Activated T-cell treated with anti-CD3 and anti-CD28 coated beads, Interleukin-2, amount 50 U/mL, for 24 hours (primary cell): Measurements from ENCODE around the gene CCRL2.

Experiments used
- DNase-seq: peaks from one replicate; pipeline ENCODE4 v3.0.0-alpha.2; 2020
- H3K27ac Mint-ChIP-seq: 2 replicates; pipeline ENCODE4 v1.8.0; 2020; ENCODE audit warnings: mild to moderate bottlenecking, mixed read lengths
- H3K27me3 Mint-ChIP-seq: 2 replicates; pipeline ENCODE4 v1.8.0; 2020; ENCODE audit warnings: mixed read lengths
- H3K36me3 Mint-ChIP-seq: 2 replicates; pipeline ENCODE4 v1.8.0; 2020; ENCODE audit warnings: low read depth, mixed read lengths
- H3K4me1 Mint-ChIP-seq: 2 replicates; pipeline ENCODE4 v1.8.0; 2020; ENCODE audit warnings: low read depth, mixed read lengths
- H3K4me3 Mint-ChIP-seq: 2 replicates; pipeline ENCODE4 v1.8.0; 2020; ENCODE audit warnings: mild to moderate bottlenecking, moderate library complexity, mixed read lengths
- H3K9me3 Mint-ChIP-seq: 2 replicates; pipeline ENCODE4 v1.8.0; 2020; ENCODE audit warnings: mixed read lengths

Gene CCRL2

DNA sequence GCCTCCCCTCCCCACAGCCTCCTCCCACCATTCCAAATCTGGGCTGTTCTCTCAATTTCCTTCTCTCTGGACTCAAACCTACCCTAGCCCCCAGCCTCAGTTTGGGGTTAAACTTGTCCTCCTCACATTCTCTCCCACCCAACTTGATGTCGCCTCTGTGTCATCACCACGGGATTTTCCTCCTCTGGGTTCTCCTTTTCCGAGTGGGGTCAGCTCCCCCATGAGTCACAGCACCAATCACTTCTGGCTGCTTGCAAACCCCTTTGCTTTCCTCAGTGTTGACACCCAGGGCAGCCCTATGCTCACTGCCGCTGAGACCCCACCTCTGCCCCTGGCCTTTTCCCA, 644 bp upstream of the CCRL2 start:
- Mint-ChIP-seq H3K27ac (peak overlapping the region; percentile 91), H3K27me3 (peaks cover 4% of the 10 kb centered on the region), H3K4me3 (no peak overlapping the region), H3K36me3 (no peaks in the 10 kb centered on the region), H3K9me3 (peaks cover 4% of the 10 kb centered on the region), H3K4me1 (peaks cover 34% of the 10 kb centered on the region)
- DNase-seq: no peak

DNA sequence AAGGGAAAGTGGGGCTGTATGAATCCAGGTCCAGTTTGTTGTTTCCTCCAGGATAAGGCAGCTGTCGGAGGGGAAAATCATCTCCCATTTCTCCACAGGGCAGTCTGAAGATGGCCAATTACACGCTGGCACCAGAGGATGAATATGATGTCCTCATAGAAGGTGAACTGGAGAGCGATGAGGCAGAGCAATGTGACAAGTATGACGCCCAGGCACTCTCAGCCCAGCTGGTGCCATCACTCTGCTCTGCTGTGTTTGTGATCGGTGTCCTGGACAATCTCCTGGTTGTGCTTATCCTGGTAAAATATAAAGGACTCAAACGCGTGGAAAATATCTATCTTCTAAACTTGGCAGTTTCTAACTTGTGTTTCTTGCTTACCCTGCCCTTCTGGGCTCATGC, 911 bp downstream of the CCRL2 start:
- H3K4me3 Mint-ChIP-seq: peak overlapping the region; percentile 77
- peak overlapping the region; percentile 61 for H3K27ac Mint-ChIP-seq
- no peak for DNase-seq
- peaks cover 34% of the 10 kb centered on the region for H3K4me1 Mint-ChIP-seq
- peaks cover under 1% of the 10 kb centered on the region for H3K27me3 Mint-ChIP-seq
- no peaks in the 10 kb centered on the region for H3K36me3 Mint-ChIP-seq
- peaks cover 1% of the 10 kb centered on the region for H3K9me3 Mint-ChIP-seq

- Mint-ChIP-seq H3K27me3 (no peaks in the 10 kb centered on the region), H3K9me3 (no peaks in the 10 kb centered on the region), H3K36me3 (no peaks in the 10 kb centered on the region), H3K4me1 (peaks cover 34% of the 10 kb centered on the region), H3K27ac (no peak overlapping the region), H3K4me3 (no peak overlapping the region)
- DNase-seq: no peak
These were observed 1.8 kb downstream of the CCRL2 start for GRCh38 chr3:46408853-46409252.

DNA sequence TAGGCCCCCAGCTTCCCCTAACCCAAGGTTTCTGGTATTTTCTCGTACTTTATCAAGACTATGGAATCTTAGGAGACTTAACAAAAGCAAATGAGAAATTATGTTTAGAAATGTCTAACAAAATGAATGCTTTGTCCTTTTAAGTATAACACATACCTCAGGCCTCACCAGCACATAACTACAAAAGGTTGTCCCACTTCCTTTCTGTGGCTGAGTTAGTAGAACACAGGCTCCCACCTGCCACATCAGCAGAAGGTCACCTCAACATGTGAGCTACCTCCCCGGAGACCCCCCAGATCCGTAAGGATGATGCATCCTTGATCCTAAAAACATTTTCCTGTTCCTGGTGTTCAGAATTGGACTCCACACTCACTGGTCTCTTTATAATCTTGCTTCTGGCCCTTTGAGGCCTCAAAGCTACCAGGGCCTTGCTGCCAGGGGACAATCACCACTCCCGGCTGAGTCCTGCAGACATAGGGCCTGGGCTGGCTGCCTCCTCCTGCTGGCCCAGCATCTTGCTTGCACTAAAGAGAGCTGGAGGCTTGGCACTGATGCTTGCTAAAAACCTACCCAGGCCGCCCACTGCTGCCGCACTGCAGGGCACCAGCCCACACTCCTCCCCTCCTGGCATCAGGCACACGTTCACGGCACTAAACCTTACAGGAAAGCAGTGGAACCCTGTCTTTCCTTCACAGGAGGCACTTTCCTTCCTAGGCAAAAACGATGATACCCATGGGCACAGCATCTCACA, 2.9 kb downstream of the CCRL2 start:
- no peak overlapping the region for H3K27ac Mint-ChIP-seq
- DNase-seq: no peak
- no peaks in the 10 kb centered on the region for H3K9me3 Mint-ChIP-seq
- no peak overlapping the region for H3K4me3 Mint-ChIP-seq
- peaks cover 34% of the 10 kb centered on the region for H3K4me1 Mint-ChIP-seq
- H3K36me3 Mint-ChIP-seq: no peaks in the 10 kb centered on the region
- no peaks in the 10 kb centered on the region for H3K27me3 Mint-ChIP-seq

DNA sequence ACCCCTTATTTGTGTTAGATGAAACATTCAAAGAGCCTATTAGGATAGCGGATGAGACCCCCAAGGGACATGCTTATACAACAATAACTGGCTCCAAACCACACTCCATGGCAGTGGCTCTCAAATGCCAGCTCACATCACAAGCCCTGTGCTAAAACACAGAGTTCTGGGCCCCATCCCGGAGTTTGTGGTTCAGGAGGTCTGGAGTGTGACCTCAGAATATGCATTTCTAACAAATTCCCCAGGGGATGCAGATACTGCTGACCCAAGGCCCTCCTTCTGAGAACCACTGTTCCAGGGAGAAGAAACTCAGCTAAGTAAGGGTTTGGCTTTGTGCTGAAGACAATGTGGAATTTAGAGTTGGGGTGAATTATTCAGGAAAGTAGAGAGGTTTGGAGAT, 3.6 kb downstream of the CCRL2 start:
- DNase-seq: no peak
- Mint-ChIP-seq H3K9me3 (no peaks in the 10 kb centered on the region), H3K27me3 (no peaks in the 10 kb centered on the region), H3K4me3 (no peak overlapping the region), H3K27ac (no peak overlapping the region), H3K36me3 (no peaks in the 10 kb centered on the region), H3K4me1 (peaks cover 35% of the 10 kb centered on the region)

- H3K4me1 Mint-ChIP-seq: peaks cover 41% of the 10 kb centered on the region
- no peaks in the 10 kb centered on the region for H3K36me3 Mint-ChIP-seq
- H3K4me3 Mint-ChIP-seq: no peak overlapping the region
- no peaks in the 10 kb centered on the region for H3K27me3 Mint-ChIP-seq
- H3K9me3 Mint-ChIP-seq: no peaks in the 10 kb centered on the region
- H3K27ac Mint-ChIP-seq: no peak overlapping the region
- no peak for DNase-seq
These were observed 4.2 kb downstream of the CCRL2 start for GRCh38 chr3:46411271-46411670.

- H3K27ac Mint-ChIP-seq: no peak overlapping the region
- no peak for DNase-seq
- H3K9me3 Mint-ChIP-seq: no peaks in the 10 kb centered on the region
- H3K36me3 Mint-ChIP-seq: no peaks in the 10 kb centered on the region
- peaks cover 31% of the 10 kb centered on the region for H3K4me1 Mint-ChIP-seq
- no peak overlapping the region for H3K4me3 Mint-ChIP-seq
- H3K27me3 Mint-ChIP-seq: no peaks in the 10 kb centered on the region
These were observed 5.8 kb downstream of the CCRL2 start for GRCh38 chr3:46412786-46413298.

- peaks cover 22% of the 10 kb centered on the region for H3K4me1 Mint-ChIP-seq
- H3K4me3 Mint-ChIP-seq: no peak overlapping the region
- H3K27ac Mint-ChIP-seq: no peak overlapping the region
- no peaks in the 10 kb centered on the region for H3K9me3 Mint-ChIP-seq
- no peaks in the 10 kb centered on the region for H3K27me3 Mint-ChIP-seq
- H3K36me3 Mint-ChIP-seq: no peaks in the 10 kb centered on the region
- no peak for DNase-seq
These were observed 6.9 kb downstream of the CCRL2 start for GRCh38 chr3:46413951-46414350.

- no peaks in the 10 kb centered on the region for H3K36me3 Mint-ChIP-seq
- peaks cover 16% of the 10 kb centered on the region for H3K4me1 Mint-ChIP-seq
- DNase-seq: no peak
- H3K4me3 Mint-ChIP-seq: no peak overlapping the region
- H3K27me3 Mint-ChIP-seq: no peaks in the 10 kb centered on the region
- no peaks in the 10 kb centered on the region for H3K9me3 Mint-ChIP-seq
- no peak overlapping the region for H3K27ac Mint-ChIP-seq
These were observed 7.7 kb downstream of the CCRL2 start for GRCh38 chr3:46414739-46415138.

DNA sequence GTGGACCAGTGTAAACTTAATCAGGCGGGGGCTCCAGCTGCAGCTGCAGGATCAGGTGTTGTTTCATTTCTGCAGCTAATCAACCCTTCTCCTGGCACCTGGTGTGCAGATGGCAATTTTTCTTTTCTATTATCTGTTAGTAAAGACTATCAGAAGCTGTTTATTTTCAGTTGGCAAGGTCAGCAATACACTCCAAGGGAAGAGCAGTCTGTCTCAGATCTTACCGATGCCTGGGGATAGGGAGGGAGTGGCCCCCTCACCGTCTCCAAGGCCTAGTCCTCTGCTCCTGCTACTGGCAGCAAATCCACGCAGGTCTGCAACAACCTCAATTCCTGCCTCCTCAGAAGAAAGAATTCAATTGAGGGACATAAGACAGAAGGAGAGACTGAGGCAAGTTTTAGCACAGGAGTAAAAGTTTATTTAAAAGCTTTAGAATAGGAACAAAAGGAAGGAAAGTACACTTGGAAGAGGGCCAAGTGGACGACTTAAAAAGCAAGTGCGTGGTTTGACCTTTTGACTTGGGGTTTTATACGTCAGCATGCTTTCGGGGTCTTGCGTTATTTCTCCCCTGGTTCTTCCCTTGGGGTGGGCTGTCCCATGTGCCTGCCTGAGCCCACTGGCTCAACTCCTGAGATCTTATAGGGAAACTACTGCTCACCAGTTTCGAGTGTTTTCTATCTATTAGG, 9.2 kb downstream of the CCRL2 start:
- Mint-ChIP-seq H3K27me3 (no peaks in the 10 kb centered on the region), H3K27ac (no peak overlapping the region), H3K4me3 (no peak overlapping the region), H3K36me3 (no peaks in the 10 kb centered on the region), H3K4me1 (peaks cover 13% of the 10 kb centered on the region), H3K9me3 (no peaks in the 10 kb centered on the region)
- no peak for DNase-seq

GRCh38 chr3:46416811-46417510, 9.9 kb downstream of the CCRL2 start:
- no peak overlapping the region for H3K4me3 Mint-ChIP-seq
- H3K27me3 Mint-ChIP-seq: no peaks in the 10 kb centered on the region
- DNase-seq: no peak
- H3K9me3 Mint-ChIP-seq: no peaks in the 10 kb centered on the region
- no peaks in the 10 kb centered on the region for H3K36me3 Mint-ChIP-seq
- H3K27ac Mint-ChIP-seq: no peak overlapping the region
- peaks cover 13% of the 10 kb centered on the region for H3K4me1 Mint-ChIP-seq

GRCh38 chr3:46417841-46418611, 11.0 kb downstream of the CCRL2 start:
- Mint-ChIP-seq H3K27me3 (no peaks in the 10 kb centered on the region), H3K4me3 (no peak overlapping the region), H3K36me3 (no peaks in the 10 kb centered on the region), H3K27ac (no peak overlapping the region), H3K4me1 (peaks cover 13% of the 10 kb centered on the region), H3K9me3 (no peaks in the 10 kb centered on the region)
- no peak for DNase-seq

- Mint-ChIP-seq H3K27ac (no peak overlapping the region), H3K9me3 (no peaks in the 10 kb centered on the region), H3K4me1 (peaks cover 13% of the 10 kb centered on the region), H3K27me3 (no peaks in the 10 kb centered on the region), H3K4me3 (no peak overlapping the region), H3K36me3 (no peaks in the 10 kb centered on the region)
- no peak for DNase-seq
These were observed 12.8 kb downstream of the CCRL2 start for GRCh38 chr3:46419816-46420215.

DNA sequence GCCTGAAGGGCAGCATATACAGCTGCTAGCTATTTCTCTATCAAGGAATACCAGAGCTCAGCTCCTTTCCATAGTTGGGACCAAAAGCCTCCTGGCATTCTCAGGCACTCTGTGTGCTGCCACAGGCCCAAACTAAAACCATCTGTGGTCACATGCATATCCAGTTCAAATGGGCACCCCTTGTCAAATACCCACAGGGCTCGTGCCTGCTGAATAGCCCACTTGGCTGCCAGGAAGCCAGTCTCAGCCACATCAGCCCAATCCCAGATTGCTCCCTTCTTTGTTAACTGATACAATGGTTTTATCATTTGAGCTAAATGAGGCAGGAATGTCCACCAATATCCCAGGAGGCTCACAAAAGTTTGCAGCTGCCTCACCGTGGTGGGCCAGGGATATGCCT, 13.9 kb downstream of the CCRL2 start:
- Mint-ChIP-seq H3K4me3 (no peak overlapping the region), H3K4me1 (peaks cover 11% of the 10 kb centered on the region), H3K27ac (no peak overlapping the region), H3K27me3 (no peaks in the 10 kb centered on the region), H3K9me3 (no peaks in the 10 kb centered on the region), H3K36me3 (no peaks in the 10 kb centered on the region)
- DNase-seq: no peak
